LNCAP (cell line): ENCODE data around the gene LIN54.

ENCODE experiments used
- CTCF ChIP-seq: fragments of 450-650 bp; IDR thresholded peaks from 2 replicates; pipeline ENCODE4 v1.5.1; 2017; ENCODE audit warnings: mild to moderate bottlenecking

The LIN54 gene

GRCh38 chr4:82981138-82981537, 29.5 kb downstream of the LIN54 start:
- TF ChIP-seq CTCF, result no peak

DNA sequence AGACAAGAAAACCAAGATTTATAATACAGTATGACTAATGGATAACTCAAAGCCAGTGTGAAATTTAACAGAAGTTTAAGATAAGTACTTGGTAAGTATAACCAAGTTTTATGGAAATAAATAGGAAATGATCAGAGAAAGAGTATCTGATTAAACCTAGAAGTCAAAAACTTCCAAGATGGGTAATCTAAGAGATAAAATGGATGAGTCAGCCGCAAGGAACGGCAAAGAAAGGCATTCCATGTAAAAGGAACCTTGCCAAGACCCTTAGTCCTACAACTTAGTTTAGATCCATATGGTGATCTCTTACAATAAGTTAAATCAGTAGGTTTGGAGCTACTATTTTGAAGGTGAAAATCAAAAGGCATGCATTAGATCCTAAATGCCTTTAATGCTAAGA, 34.8 kb downstream of the LIN54 start:
- no peak for TF ChIP-seq CTCF

DNA sequence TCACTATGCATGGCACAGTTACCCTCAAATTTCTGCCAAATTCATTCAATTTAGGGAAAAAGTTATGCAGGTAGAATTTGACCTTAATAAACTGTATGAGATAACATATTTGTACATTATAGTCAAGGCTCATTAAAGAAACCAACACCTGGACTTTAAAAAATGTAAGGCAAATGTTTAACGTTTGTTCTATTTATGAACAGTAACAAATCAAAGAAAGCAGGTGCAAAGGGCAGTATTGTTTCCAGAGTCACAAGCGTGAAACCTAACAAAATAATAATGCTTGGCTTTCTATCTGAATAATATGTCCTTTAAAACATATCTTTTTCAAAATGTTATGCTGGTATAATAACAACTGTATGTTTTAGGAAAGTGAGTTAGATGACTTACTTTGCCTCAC, 41.2 kb downstream of the LIN54 start:
- TF ChIP-seq CTCF, result no peak

DNA sequence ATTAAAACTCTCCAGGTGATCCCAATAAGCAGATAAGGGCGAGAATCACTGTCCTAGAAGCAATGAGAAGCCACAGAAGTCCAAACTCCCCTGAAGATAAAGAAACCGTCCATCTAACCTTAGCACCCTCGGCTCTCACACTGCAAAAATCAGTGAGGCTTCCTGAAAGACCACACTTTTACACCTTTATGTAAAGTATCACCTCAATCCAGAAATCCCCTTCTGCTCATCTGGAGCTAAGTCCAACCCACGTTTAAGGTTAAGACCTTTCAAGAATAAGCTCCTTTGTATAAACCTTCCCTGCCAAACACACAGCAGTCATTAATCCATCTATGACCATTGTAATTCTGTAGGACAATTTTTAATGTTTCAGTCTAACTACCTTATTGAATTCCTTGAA, 41.7 kb downstream of the LIN54 start:
- no peak for TF ChIP-seq CTCF

DNA sequence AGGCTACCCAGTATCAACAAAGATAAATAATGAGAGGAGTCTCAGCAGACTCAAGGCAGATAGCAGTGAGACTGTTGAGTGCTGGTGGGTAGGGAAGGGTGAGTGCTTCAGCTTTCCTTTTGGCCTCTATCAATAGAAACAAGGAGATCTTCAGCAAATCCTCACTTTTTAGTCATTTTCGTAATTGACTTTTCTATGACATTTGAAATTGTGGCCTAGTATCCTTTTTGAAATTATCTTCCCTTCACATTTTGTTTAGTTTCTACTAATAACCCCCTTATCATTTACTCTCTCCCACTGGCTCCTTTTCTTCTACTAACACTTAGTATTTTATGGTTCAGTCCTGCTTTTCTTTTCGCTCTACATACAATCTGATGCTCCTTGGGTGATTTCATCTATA, 44.9 kb downstream of the LIN54 start:
- TF ChIP-seq CTCF, result no peak

- no peak for TF ChIP-seq CTCF
Observed at GRCh38 chr4:82957045-82957444, 53.6 kb downstream of the LIN54 start.

GRCh38 chr4:82954212-82954611, 56.4 kb downstream of the LIN54 start:
- no peak for TF ChIP-seq CTCF

- TF ChIP-seq CTCF, result no peak
Observed at GRCh38 chr4:82951196-82951595, 59.4 kb downstream of the LIN54 start.
